ENCODE measurements around the gene FOXO6. TPM values are rescaled to one million over a fixed set of nuclear protein-coding genes. Genes with fewer than 3 reads are reported as not detected.

Gene FOXO6
- total and polyA plus RNA-seq, 2 donors (not counting 1 experiment from before 2014, with no cell fraction given), result 0.06 to 0.15 TPM

DNA sequence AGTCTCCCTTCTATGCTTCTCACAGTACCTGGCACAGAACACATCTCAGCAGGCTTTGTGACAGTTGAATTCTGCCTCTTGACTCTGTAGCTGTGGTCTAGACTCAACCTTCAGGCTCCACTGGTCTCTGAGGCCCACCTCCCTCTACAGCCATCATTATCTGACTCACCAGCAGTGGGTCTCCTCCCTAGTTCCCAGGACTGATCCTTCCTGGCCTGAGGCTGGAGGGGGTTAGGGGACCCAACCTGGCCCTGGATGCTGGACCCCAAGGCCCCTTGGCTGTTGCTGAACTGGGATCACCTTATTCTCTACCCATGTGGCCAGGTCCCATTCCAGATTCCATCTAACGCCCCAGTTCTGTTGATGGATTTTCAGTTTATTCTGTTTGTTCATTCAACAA is 43.1 kb upstream of the FOXO6 start:
- Mint-ChIP-seq H3K9me3 (ENCODE audit: insufficient read depth) (no peaks in the 10 kb centered on the region), H3K27me3 (peaks cover 19% of the 10 kb centered on the region), H3K4me3 (no peak overlapping the region), H3K27ac (no peak overlapping the region), H3K4me1 (no peaks in the 10 kb centered on the region)
- H2AFZ ChIP-seq (ENCODE audit: insufficient read depth, low read depth, low read length, poor library complexity, severe bottlenecking), result no peak overlapping the region
- H3K27me3 ChIP-seq (replicated peaks in 1 of 4; ENCODE audit: control extremely low read depth in 1 of 4, control insufficient read depth in 3 of 4, insufficient read depth in 4 of 4, low read length in 3 of 4), result no peaks in the 10 kb centered on the region
- TF ChIP-seq EZH2 (IDR thresholded peaks at IDR 0.05; ENCODE audit: borderline replicate concordance, insufficient read depth, low read depth, low read length, poor library complexity, severe bottlenecking), result no peak
- TF ChIP-seq, protein P1, sequence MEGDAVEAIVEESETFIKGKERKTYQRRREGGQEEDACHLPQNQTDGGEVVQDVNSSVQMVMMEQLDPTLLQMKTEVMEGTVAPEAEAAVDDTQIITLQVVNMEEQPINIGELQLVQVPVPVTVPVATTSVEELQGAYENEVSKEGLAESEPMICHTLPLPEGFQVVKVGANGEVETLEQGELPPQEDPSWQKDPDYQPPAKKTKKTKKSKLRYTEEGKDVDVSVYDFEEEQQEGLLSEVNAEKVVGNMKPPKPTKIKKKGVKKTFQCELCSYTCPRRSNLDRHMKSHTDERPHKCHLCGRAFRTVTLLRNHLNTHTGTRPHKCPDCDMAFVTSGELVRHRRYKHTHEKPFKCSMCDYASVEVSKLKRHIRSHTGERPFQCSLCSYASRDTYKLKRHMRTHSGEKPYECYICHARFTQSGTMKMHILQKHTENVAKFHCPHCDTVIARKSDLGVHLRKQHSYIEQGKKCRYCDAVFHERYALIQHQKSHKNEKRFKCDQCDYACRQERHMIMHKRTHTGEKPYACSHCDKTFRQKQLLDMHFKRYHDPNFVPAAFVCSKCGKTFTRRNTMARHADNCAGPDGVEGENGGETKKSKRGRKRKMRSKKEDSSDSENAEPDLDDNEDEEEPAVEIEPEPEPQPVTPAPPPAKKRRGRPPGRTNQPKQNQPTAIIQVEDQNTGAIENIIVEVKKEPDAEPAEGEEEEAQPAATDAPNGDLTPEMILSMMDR (IDR thresholded peaks at IDR 0.05), result no peak
- no peaks in the 10 kb centered on the region for H3K36me3 ChIP-seq (replicated peaks in 1 of 2; ENCODE audit: control extremely low read depth in 1 of 2, control insufficient read depth in 1 of 2, extremely low read depth in 1 of 2, insufficient read depth in 2 of 2, low read length in 1 of 2)
- no peaks in the 10 kb centered on the region for H3K4me1 ChIP-seq (ENCODE audit: control insufficient read depth in 2 of 2, insufficient read depth in 2 of 2, low read length in 2 of 2)
- no peak overlapping the region for H3K4me3 ChIP-seq (ENCODE audit: control extremely low read depth in 1 of 5, extremely low read depth in 1 of 5, insufficient read depth in 1 of 5, low read depth in 2 of 5, low read length in 4 of 5)
- H3K79me2 ChIP-seq (ENCODE audit: control insufficient read depth, insufficient read depth, low read length), result no peaks in the 10 kb centered on the region
- ATAC-seq (ENCODE audit: low read depth) (no peak), DNase-seq (no peak)
- intact Hi-C loops (cut with micrococcal nuclease), result no loop called here
- ChIA-PET POLR2A (no interaction called here), CTCF (interaction anchor here (1.5 to 2.2 kb wide), 2 partner anchors 97 to 115 kb away, joined by 3 to 5 read pairs; no protein-coding TSS in a partner anchor)
- H4K20me1 ChIP-seq (ENCODE audit: control insufficient read depth, insufficient read depth, low read length, poor library complexity, severe bottlenecking), result no peaks in the 10 kb centered on the region
- H3K9me3 ChIP-seq (ENCODE audit: control extremely low read depth in 1 of 3, control insufficient read depth in 2 of 3, insufficient read depth in 1 of 3, low read length in 2 of 3), result no peaks in the 10 kb centered on the region
- H3K27ac ChIP-seq (ENCODE audit: low read length in 2 of 2), result no peak overlapping the region
- no peak overlapping the region for H3K4me2 ChIP-seq (replicated peaks; ENCODE audit: low read depth, low read length, poor library complexity, severe bottlenecking)
- no CpG with 5 or more reads among the region's 1 CpG for WGBS (ENCODE audit: insufficient coverage)
- no peak overlapping the region for H3K9ac ChIP-seq (ENCODE audit: low read length)

DNA sequence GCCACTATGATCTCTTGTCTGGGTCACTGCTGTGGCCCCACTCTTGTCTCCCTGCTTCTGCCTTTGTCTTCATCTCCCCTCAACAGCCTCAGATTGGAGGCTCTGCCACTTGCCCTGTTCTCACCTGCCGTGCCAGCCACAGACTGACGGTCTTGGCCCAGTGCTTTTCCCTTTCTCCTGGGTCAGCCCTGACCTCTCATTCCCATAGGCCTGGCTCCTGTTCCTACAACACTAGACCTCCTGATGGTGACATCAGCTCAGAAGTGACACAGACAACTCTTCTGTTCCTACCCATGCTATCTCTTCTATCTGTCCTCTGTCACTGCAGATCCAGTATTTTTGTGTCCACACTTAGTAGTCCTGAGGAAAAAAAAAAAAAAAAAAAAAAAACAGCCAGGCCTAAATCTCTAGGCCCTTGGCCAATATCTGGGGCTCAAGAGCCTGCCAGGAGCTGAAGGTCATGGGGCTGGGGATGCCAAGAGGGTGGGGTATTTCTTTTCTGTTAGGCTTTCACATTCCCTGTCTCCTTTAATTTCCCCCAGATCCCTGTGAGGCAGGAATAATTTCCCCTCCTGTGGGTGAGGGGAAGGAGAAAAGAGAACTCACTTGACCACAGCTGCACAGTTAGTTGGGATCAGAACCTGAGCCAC is 42.0 kb upstream of the FOXO6 start:
- no peak overlapping the region for H3K27ac ChIP-seq (ENCODE audit: low read length in 2 of 2)
- peaks cover 14% of the 10 kb centered on the region for H3K27me3 Mint-ChIP-seq
- no peaks in the 10 kb centered on the region for H3K9me3 ChIP-seq (ENCODE audit: control extremely low read depth in 1 of 3, control insufficient read depth in 2 of 3, insufficient read depth in 1 of 3, low read length in 2 of 3)
- H3K9me3 Mint-ChIP-seq (ENCODE audit: insufficient read depth), result no peaks in the 10 kb centered on the region
- intact Hi-C loops (cut with micrococcal nuclease), result no loop called here
- no peak for TF ChIP-seq EZH2 (IDR thresholded peaks at IDR 0.05; ENCODE audit: borderline replicate concordance, insufficient read depth, low read depth, low read length, poor library complexity, severe bottlenecking)
- TF ChIP-seq, protein P1 (IDR thresholded peaks at IDR 0.05), result no peak
- WGBS (ENCODE audit: insufficient coverage), result 92% methylated on average over 2 of the region's 2 CpGs
- no peak overlapping the region for H3K9ac ChIP-seq (ENCODE audit: low read length)
- ATAC-seq (ENCODE audit: low read depth) (no peak), DNase-seq (no peak)
- no peaks in the 10 kb centered on the region for H3K4me1 ChIP-seq (ENCODE audit: control insufficient read depth in 2 of 2, insufficient read depth in 2 of 2, low read length in 2 of 2)
- H3K4me2 ChIP-seq (replicated peaks; ENCODE audit: low read depth, low read length, poor library complexity, severe bottlenecking), result no peak overlapping the region
- H3K79me2 ChIP-seq (ENCODE audit: control insufficient read depth, insufficient read depth, low read length), result no peaks in the 10 kb centered on the region
- no peak overlapping the region for H3K27ac Mint-ChIP-seq
- no peak overlapping the region for H3K4me3 Mint-ChIP-seq
- H4K20me1 ChIP-seq (ENCODE audit: control insufficient read depth, insufficient read depth, low read length, poor library complexity, severe bottlenecking), result no peaks in the 10 kb centered on the region
- H3K36me3 ChIP-seq (replicated peaks in 1 of 2; ENCODE audit: control extremely low read depth in 1 of 2, control insufficient read depth in 1 of 2, extremely low read depth in 1 of 2, insufficient read depth in 2 of 2, low read length in 1 of 2), result no peaks in the 10 kb centered on the region
- H3K4me1 Mint-ChIP-seq, result no peaks in the 10 kb centered on the region
- H3K4me3 ChIP-seq (ENCODE audit: control extremely low read depth in 1 of 5, extremely low read depth in 1 of 5, insufficient read depth in 1 of 5, low read depth in 2 of 5, low read length in 4 of 5), result no peak overlapping the region
- ChIA-PET CTCF (interaction anchor here (1.5 to 2.2 kb wide), 3 partner anchors 23 to 114 kb away, joined by 3 to 5 read pairs (median 5); no protein-coding TSS in a partner anchor), POLR2A (interaction anchor here (0.7 kb wide), 1 partner anchor 100 kb away, joined by 3 read pairs; no protein-coding TSS in a partner anchor)
- H3K27me3 ChIP-seq (replicated peaks in 1 of 4; ENCODE audit: control extremely low read depth in 1 of 4, control insufficient read depth in 3 of 4, insufficient read depth in 4 of 4, low read length in 3 of 4), result no peaks in the 10 kb centered on the region
- no peak overlapping the region for H2AFZ ChIP-seq (ENCODE audit: insufficient read depth, low read depth, low read length, poor library complexity, severe bottlenecking)

Data from B cell (primary cell).